Caki2 (cell line): ENCODE measurements around the gene HLA-DPB1. TPM values are rescaled to one million over a fixed set of nuclear protein-coding genes. Genes with fewer than 3 reads are reported as not detected.
"Not testable (repeated sequence)": the region's sequence is repeated elsewhere in the genome, so short reads cannot be mapped to it uniquely, and the experiment has no call there.

ENCODE experiments used
- DNase-seq: peaks from one replicate; pipeline ENCODE4 v3.0.0-alpha.2; 2015; ENCODE audit warnings: low read depth
- in situ Hi-C: cut with HindIII; loops from 2 replicates; pipeline ENCODE4 v1.10.0; 2016; ENCODE audit warnings: low sequenced_read_pairs, low pct_unique_long_range_greater_than_20kb, mixed read lengths
- total RNA-seq: library from RNA; depleted of rRNA; stranded (reverse); fragments of >200 nt; shearing (Covaris generic); gene quantifications from 2 replicates; pipeline ENCODE4 v1.2.3, GENCODE V29; 2014; ENCODE audit warnings: low replicate concordance

Gene HLA-DPB1
- total RNA-seq, 1 experiment from 2014 or later = not detected

GRCh38 chr6:33088931-33089620, 13.3 kb downstream of the HLA-DPB1 start:
- in situ Hi-C loops = no loop called here

GRCh38 chr6:33091957-33092356, 16.2 kb downstream of the HLA-DPB1 start:
- DNase-seq = no peak
- in situ Hi-C loops = no loop called here

More at GRCh38 chr6:33088931-33089620, 13.3 kb downstream of the HLA-DPB1 start:
- DNase-seq = no peak

GRCh38 chr6:33092385-33092784, 16.6 kb downstream of the HLA-DPB1 start:
- in situ Hi-C loops = no loop called here
- no peak for DNase-seq

- no peak for DNase-seq
- in situ Hi-C loops = no loop called here
Measured at GRCh38 chr6:33093855-33094254, 18.1 kb downstream of the HLA-DPB1 start.

- no peak for DNase-seq
- in situ Hi-C loops = no loop called here
Measured at GRCh38 chr6:33095681-33096080, 19.9 kb downstream of the HLA-DPB1 start.

- in situ Hi-C loops, DNase-seq: not testable (repeated sequence)
Measured at GRCh38 chr6:33101121-33101737, 25.4 kb downstream of the HLA-DPB1 start.

GRCh38 chr6:33103776-33104175, 28.0 kb downstream of the HLA-DPB1 start:
- in situ Hi-C loops = no loop called here
- DNase-seq = no peak

- in situ Hi-C loops = no loop called here
- no peak for DNase-seq
Measured at GRCh38 chr6:33104887-33105286, 29.1 kb downstream of the HLA-DPB1 start.

GRCh38 chr6:33105386-33105785, 29.6 kb downstream of the HLA-DPB1 start:
- DNase-seq = no peak
- in situ Hi-C loops = no loop called here

GRCh38 chr6:33105916-33106871, 30.4 kb downstream of the HLA-DPB1 start:
- no peak for DNase-seq
- in situ Hi-C loops = no loop called here

GRCh38 chr6:33107641-33108040, 31.9 kb downstream of the HLA-DPB1 start:
- DNase-seq = no peak
- in situ Hi-C loops = no loop called here

- in situ Hi-C loops = no loop called here
- no peak for DNase-seq
Measured at GRCh38 chr6:33108307-33108706, 32.5 kb downstream of the HLA-DPB1 start.

GRCh38 chr6:33112148-33112547, 36.4 kb downstream of the HLA-DPB1 start:
- DNase-seq = peak; percentile 39
- in situ Hi-C loops = no loop called here

- in situ Hi-C loops = no loop called here
- no peak for DNase-seq
Measured at GRCh38 chr6:33113755-33114154, 38.0 kb downstream of the HLA-DPB1 start.

GRCh38 chr6:33114406-33114805, 38.6 kb downstream of the HLA-DPB1 start:
- in situ Hi-C loops = no loop called here
- DNase-seq = no peak

- in situ Hi-C loops = no loop called here
- DNase-seq = no peak
Measured at GRCh38 chr6:33116417-33116816, 40.6 kb downstream of the HLA-DPB1 start.

- no peak for DNase-seq
- in situ Hi-C loops = no loop called here
Measured at GRCh38 chr6:33116841-33117711, 41.3 kb downstream of the HLA-DPB1 start.

- no peak for DNase-seq
- in situ Hi-C loops = no loop called here
Measured at GRCh38 chr6:33117811-33118277, 42.1 kb downstream of the HLA-DPB1 start.
